Measurements from ENCODE around the gene HCAR3.

DNA sequence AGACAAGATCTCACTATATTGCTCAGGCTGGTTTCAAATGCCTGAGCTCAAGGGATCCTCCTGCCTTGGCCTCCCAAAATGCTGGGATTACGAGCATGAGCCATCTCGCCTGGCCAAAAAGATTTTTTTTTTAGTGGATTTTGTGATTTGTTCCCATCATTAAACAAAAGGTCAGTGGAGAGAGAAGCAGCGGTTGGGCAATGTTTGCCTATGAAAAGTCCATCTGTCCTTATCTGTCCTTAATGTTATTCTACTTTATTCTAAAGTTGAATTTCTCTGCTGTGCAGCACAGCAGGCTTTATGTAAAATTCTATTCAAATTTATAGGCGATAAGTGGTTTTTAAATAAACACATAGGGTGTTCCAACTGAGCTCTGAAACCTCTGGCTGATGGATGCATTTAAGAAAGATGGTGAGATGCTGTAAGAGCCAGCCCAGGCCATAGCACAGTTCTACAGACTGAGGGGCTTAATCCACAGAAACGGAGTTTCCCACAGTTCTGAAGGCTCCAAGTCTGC is 32.3 kb downstream of the HCAR3 start:
- TF ChIP-seq, protein P1, sequence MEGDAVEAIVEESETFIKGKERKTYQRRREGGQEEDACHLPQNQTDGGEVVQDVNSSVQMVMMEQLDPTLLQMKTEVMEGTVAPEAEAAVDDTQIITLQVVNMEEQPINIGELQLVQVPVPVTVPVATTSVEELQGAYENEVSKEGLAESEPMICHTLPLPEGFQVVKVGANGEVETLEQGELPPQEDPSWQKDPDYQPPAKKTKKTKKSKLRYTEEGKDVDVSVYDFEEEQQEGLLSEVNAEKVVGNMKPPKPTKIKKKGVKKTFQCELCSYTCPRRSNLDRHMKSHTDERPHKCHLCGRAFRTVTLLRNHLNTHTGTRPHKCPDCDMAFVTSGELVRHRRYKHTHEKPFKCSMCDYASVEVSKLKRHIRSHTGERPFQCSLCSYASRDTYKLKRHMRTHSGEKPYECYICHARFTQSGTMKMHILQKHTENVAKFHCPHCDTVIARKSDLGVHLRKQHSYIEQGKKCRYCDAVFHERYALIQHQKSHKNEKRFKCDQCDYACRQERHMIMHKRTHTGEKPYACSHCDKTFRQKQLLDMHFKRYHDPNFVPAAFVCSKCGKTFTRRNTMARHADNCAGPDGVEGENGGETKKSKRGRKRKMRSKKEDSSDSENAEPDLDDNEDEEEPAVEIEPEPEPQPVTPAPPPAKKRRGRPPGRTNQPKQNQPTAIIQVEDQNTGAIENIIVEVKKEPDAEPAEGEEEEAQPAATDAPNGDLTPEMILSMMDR (IDR thresholded peaks at IDR 0.05; ENCODE audit: low read depth, low read length, poor library complexity, severe bottlenecking), result no peak
- no peak for TF ChIP-seq EZH2phosphoT487 (IDR thresholded peaks at IDR 0.05; ENCODE audit: borderline replicate concordance, low read length)

Measured in DOHH2 (cell line).